Body of pancreas (tissue), 4 donors: ENCODE measurements around the gene SELENOM.

Source experiments
- POLR2A ChIP-seq, 3 donors: fragments of 450-650 bp; IDR thresholded peaks; one replicate each; pipeline ENCODE4 v1.6.1; 2016; ENCODE audit warnings: antibody characterized with exemption in 3 of 3, mild to moderate bottlenecking in 2 of 3
- TF ChIP-seq, protein P1 (sequence below), 7 experiments: fragments of 450-650 bp in 4 of 7; fragments of 200-600 bp in 3 of 7; sonication (generic) in 3 of 7; IDR thresholded peaks; one replicate each; pipeline ENCODE4 v1.5.1; 2016 to 2019; ENCODE audit warnings: antibody characterized with exemption in 7 of 7

DNA sequence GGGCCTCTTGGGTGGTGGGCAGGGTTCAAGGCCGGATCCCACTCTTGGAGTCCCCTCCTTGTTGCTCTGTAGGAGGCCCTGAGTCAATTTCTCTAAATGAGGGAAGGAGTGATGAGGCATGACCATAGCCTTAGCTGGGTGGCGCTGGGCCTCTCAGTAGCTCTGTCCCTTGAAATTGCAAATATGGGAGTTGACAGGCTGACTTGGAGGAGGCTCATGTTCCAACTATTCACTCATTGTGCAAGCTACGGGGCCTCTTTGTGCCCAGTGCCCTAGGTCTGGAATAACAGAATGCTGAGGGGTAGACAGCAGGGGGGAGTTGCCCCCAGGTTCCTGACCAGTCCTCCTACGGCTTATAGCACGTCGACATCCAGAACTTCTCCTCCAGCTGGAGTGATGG is 8.0 kb downstream of the SELENOM start:
- TF ChIP-seq, protein P1, sequence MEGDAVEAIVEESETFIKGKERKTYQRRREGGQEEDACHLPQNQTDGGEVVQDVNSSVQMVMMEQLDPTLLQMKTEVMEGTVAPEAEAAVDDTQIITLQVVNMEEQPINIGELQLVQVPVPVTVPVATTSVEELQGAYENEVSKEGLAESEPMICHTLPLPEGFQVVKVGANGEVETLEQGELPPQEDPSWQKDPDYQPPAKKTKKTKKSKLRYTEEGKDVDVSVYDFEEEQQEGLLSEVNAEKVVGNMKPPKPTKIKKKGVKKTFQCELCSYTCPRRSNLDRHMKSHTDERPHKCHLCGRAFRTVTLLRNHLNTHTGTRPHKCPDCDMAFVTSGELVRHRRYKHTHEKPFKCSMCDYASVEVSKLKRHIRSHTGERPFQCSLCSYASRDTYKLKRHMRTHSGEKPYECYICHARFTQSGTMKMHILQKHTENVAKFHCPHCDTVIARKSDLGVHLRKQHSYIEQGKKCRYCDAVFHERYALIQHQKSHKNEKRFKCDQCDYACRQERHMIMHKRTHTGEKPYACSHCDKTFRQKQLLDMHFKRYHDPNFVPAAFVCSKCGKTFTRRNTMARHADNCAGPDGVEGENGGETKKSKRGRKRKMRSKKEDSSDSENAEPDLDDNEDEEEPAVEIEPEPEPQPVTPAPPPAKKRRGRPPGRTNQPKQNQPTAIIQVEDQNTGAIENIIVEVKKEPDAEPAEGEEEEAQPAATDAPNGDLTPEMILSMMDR (IDR thresholded peaks at IDR 0.05) = no peak
- TF ChIP-seq POLR2A (IDR thresholded peaks at IDR 0.05) = no peak
